ENCODE data around the gene C9orf153.
"Not testable (repeated sequence)": the region's sequence is repeated elsewhere in the genome, so short reads cannot be mapped to it uniquely, and the experiment has no call there.

C9orf153 gene

GRCh38 chr9:86259557-86259956 lies at the start of gene C9orf153:
C9orf153 (minus strand) TSS chr9:86259657; CDS start chr9:86229603, 30,054 bp downstream.
- DNase-seq (ENCODE audit: low read depth), result no peak

- no peak for DNase-seq (ENCODE audit: low read depth)
These were observed 49.2 kb upstream of the C9orf153 start for GRCh38 chr9:86308687-86309086.

- DNase-seq (ENCODE audit: low read depth), result no peak
These were observed 44.8 kb upstream of the C9orf153 start for GRCh38 chr9:86304236-86304730.

DNA sequence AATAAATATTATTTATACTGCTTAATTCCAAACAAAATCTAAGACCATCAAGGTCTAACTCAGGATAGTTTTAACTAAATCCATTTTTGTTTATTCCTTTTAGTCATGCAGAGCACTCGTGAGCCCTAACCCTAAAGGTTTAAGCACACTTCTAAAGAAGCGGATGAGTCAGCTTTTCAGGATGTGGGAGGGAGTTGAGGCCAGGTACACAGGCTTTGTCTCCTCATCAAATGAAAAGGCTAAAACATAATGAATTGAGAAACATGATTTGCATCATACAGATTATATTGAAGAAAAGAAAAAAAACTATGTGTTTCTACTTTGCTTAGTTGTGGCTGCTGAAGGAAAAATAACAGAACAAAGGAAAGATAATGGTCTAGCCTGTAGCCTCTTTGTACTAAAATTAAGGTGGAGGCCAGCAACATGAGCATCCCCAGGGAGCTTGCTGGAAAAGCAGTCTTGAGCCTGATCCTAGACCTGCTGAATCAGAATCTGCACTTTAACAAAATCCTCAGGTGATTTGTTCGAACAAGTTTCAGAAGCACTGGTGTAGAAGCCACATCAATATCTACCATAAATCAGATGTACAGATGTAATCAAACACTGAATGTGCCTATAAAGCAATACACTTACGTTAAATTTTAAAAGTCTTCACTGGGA lies 44.0 kb upstream of the C9orf153 start:
- DNase-seq (ENCODE audit: low read depth), result no peak

DNA sequence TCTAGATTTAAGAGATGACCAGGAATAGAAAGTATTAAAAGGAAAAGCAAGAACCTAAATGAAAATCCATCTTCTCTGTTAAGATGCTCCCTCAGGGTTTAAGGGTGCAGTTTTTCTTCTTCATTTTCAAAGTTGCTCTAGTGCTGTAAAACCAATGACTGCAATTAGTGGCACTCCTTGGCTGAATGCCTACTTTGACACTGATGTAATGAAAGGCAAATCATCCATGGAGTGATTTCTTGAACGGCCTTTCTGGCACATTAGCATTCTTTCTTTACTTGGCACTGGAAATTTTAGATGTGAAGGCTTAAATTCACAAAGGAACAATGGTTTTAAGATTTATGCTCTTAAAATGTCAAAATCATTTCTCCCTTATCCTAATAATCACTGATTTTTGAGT lies 42.2 kb upstream of the C9orf153 start:
- DNase-seq (ENCODE audit: low read depth), result no peak

GRCh38 chr9:86300701-86301100 lies 41.2 kb upstream of the C9orf153 start:
- no peak for DNase-seq (ENCODE audit: low read depth)

DNA sequence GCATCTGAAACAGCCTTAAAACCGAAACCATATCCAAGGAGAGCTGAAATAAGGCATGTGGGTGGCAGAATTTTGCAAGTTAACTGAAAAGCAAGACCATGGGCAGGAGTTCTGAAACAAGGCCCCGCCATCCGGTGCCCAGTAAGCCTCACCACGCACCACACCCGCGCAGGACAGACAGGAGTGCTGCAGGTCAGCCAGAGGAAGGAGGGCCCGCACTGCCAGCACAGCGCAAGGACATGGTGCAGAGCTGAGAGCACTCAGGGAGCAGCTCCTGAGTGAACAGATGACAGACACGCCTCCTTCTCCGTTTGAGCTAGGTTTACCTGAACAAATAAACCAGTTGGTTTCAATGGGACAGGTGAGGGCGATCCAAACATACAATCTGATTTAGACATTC lies 39.4 kb upstream of the C9orf153 start:
- DNase-seq (ENCODE audit: low read depth), result no peak

GRCh38 chr9:86290341-86290740 lies 30.9 kb upstream of the C9orf153 start:
- not testable (repeated sequence) for DNase-seq (ENCODE audit: low read depth)

DNA sequence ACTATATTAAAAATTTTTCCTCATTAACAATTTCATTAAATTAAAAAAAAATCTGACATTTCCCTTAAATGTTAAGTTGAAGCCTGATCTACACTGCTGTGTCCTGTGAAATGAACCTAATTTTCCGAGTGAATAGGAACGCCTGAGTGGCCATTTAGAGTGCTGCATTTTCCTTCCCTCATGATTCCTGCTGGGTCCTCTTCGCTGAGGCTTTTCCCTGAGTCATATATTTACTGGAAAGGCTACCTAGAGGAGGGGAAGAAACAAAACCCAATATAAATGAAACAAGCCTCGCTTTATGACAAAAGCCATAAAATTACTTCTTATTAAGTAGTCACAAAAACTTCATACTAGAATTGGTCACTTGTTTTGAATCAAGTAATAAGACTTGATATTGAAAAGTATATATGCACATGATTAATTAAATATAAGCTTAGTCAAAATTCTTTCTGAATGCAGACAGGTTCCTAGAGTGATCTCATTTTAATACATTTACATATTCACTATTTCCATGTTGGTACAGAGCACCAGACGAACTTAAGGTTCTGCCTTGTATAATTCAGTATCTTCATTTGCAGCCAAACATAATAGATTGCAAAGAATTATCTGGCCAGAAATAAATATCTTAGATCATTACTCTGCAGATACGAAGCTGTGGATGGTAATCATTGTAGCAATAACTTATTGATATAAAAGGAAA lies 29.2 kb upstream of the C9orf153 start:
- DNase-seq (ENCODE audit: low read depth), result no peak

GRCh38 chr9:86287013-86287412 lies 27.6 kb upstream of the C9orf153 start:
- DNase-seq (ENCODE audit: low read depth), result peak; percentile 51

DNA sequence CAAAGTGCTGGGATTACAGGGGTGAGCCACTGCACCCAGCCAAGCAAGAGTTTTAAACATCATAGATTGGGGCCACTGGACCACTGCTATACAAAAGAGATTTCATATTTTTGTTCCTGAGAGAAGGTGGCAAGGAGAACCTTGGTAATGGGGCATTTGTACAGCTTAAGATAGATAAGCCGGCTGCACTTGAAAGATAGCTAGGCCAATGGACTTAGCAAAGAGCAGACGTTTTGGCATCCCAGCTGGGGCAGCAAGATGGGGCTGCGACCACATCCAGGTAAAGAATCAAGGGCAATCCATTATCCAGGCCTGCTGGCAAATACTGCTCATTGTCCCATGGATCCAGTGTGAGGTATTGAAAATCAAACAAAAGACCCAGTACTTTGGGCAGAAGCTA lies 26.8 kb upstream of the C9orf153 start:
- DNase-seq (ENCODE audit: low read depth), result no peak

GRCh38 chr9:86285261-86285660 lies 25.8 kb upstream of the C9orf153 start:
- no peak for DNase-seq (ENCODE audit: low read depth)

GRCh38 chr9:86282979-86283535 lies 23.6 kb upstream of the C9orf153 start:
- peak; percentile 78 for DNase-seq (ENCODE audit: low read depth)

DNA sequence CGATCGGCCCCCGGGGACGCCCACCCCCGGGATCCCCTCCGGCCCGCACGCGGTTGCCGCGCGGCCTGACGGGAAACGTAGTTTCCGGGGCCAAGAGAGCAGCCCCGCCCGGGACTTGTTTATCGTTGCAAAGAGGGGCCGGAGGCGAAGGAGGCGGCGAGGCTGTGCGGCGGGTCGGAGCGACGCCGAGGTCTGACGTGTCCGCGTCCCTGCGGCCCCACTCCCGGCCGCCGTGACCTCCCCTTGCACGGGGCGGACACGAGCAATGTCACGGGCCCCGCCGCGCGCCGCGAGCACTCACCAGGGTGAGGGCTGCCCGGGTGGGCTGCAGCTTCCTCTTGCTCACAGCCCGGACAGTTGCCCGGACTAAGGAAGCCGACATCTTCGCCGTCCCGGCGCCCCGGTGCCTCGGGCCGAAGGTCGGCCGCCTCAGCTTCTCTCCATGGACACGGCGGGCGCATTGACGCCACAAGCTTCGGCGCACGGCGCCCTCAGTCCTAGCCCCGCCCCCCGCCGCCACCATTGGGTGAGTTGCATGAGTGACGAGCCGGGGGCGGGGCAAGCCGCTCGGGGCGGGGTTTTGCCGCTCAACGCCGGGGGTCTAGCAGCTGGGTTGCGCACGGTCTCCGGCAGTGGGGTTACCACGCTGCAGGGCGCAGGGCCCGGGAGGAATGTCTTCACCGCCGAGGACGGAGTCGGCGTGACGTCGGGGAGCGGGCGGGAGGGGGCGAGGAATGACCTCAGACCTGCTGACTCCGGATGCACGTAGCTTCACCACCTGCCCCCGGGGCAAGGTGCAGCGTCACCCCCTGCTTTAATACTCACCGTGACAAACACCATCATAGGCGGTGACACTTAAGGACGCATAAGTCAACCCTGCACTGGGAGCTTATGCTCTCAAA lies 22.9 kb upstream of the C9orf153 start, which contains the start of gene ISCA1:
Gene ISCA1 (minus strand): TSS at position 462 of the 902 bp plus-strand sequence. CDS start 80 bp downstream, at position 382.
- DNase-seq (ENCODE audit: low read depth), result peak; percentile 89

- DNase-seq (ENCODE audit: low read depth), result no peak
These were observed 22.2 kb upstream of the C9orf153 start for GRCh38 chr9:86281593-86282076.

GRCh38 chr9:86280580-86280979 lies 21.1 kb upstream of the C9orf153 start:
- DNase-seq (ENCODE audit: low read depth), result no peak

DNA sequence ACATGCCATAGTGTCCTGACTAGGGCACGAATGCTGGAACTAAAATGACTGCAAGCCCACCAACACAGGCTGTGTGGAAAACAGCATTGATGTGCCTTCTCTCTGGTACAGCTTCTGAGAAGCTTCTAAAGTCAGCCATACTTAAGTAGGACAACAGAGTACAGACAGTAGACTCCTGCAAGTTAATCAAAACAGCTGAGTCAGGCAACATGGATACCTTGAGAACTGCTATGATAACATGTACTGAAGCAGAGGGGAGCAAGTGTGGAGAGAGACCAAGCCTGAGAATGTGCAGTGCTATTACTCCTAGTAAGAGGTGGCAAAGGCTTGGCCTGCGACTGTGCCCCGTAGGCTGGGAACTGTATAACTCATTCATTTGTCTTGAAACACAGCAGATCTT lies 20.4 kb upstream of the C9orf153 start:
- DNase-seq (ENCODE audit: low read depth), result no peak

DNA sequence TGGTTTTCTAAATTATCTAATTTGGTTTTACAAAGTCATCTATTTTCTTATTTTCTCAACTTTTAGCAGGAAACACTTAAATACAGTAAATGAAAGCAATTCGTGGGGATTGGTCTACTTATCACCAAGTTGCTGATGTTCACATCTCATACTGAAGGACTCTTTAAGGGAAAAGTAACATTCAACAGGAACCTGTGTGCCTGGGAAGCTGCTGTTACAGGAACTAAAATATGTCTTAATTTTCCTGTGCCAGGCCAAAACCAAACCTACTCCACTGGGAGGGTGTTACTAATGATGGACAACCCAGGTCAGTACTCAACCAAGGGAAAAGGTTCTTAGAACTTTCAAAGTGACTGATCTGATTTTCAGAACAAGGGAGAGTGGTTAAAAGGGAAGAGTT lies 17.6 kb upstream of the C9orf153 start:
- DNase-seq (ENCODE audit: low read depth), result no peak

GRCh38 chr9:86275962-86276361 lies 16.5 kb upstream of the C9orf153 start:
- no peak for DNase-seq (ENCODE audit: low read depth)

GRCh38 chr9:86274821-86275643 lies 15.6 kb upstream of the C9orf153 start:
- no peak for DNase-seq (ENCODE audit: low read depth)

GRCh38 chr9:86272221-86272620 lies 12.8 kb upstream of the C9orf153 start:
- DNase-seq (ENCODE audit: low read depth), result no peak

All from fibroblast of gingiva (primary cell).